RWPE1 (cell line): Measurements from ENCODE around the gene RALA.

ENCODE experiments used
- CTCF ChIA-PET: fragments of 350-600 bp; sonication (Branson Sonifier 250); formaldehyde crosslinking; extraction: SDS; loops from one replicate; lab custom pipeline; 2021; lab: Yijun Ruan, JAX
- POLR2A ChIA-PET: fragments of 400-600 bp; formaldehyde crosslinking; extraction: SDS; loops from one replicate; lab custom pipeline; 2020; ENCODE audit warnings: antibody characterized with exemption; ENCODE audit not compliant: low non-redundant PET; lab: Yijun Ruan, JAX
- DNase-seq: peaks from one replicate; pipeline ENCODE4 v3.0.0; 2012; ENCODE audit warnings: low spot score
- H3K27ac ChIP-seq: fragments of 450-650 bp; 2 replicates; pipeline ENCODE4 v1.5.1; 2017
- TF ChIP-seq, protein P1 (sequence below): fragments of 450-650 bp; conservative IDR thresholded peaks from 2 replicates; pipeline ENCODE4 v1.5.1; 2017; ENCODE audit warnings: low read depth, mild to moderate bottlenecking

The RALA gene

GRCh38 chr7:39603924-39604323, 19.4 kb upstream of the RALA start:
- H3K27ac ChIP-seq, result no peak overlapping the region
- TF ChIP-seq, protein P1, sequence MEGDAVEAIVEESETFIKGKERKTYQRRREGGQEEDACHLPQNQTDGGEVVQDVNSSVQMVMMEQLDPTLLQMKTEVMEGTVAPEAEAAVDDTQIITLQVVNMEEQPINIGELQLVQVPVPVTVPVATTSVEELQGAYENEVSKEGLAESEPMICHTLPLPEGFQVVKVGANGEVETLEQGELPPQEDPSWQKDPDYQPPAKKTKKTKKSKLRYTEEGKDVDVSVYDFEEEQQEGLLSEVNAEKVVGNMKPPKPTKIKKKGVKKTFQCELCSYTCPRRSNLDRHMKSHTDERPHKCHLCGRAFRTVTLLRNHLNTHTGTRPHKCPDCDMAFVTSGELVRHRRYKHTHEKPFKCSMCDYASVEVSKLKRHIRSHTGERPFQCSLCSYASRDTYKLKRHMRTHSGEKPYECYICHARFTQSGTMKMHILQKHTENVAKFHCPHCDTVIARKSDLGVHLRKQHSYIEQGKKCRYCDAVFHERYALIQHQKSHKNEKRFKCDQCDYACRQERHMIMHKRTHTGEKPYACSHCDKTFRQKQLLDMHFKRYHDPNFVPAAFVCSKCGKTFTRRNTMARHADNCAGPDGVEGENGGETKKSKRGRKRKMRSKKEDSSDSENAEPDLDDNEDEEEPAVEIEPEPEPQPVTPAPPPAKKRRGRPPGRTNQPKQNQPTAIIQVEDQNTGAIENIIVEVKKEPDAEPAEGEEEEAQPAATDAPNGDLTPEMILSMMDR, result no peak
- ChIA-PET CTCF (interaction anchor here (0.6 kb wide), 1 partner anchor 60 kb away, joined by 3 read pairs; no protein-coding TSS in a partner anchor), POLR2A (no interaction called here)
- no peak for DNase-seq

- no peak for DNase-seq
- no peak overlapping the region for H3K27ac ChIP-seq
- ChIA-PET CTCF (interaction anchor here (0.6 to 0.8 kb wide), 3 partner anchors 17 to 291 kb away, joined by 3 to 4 read pairs (median 3); no protein-coding TSS in a partner anchor), POLR2A (interaction anchor here (0.6 to 0.8 kb wide), 2 partner anchors 13 to 17 kb away, joined by 3 read pairs; no protein-coding TSS in a partner anchor)
- TF ChIP-seq, protein P1, result no peak
These were observed 18.3 kb upstream of the RALA start for GRCh38 chr7:39605087-39605486.

GRCh38 chr7:39606352-39606751, 17.0 kb upstream of the RALA start:
- no peak overlapping the region for H3K27ac ChIP-seq
- ChIA-PET CTCF (no interaction called here), POLR2A (no interaction called here)
- TF ChIP-seq, protein P1, result no peak
- no peak for DNase-seq

- CTCF ChIA-PET, result no interaction called here
- H3K27ac ChIP-seq, result no peak overlapping the region
- TF ChIP-seq, protein P1, result no peak
- DNase-seq, result no peak
- POLR2A ChIA-PET, result no interaction called here
These were observed 16.4 kb upstream of the RALA start for GRCh38 chr7:39606941-39607340.

GRCh38 chr7:39607865-39608264, 15.5 kb upstream of the RALA start:
- no peak overlapping the region for H3K27ac ChIP-seq
- DNase-seq, result no peak
- ChIA-PET CTCF (no interaction called here), POLR2A (no interaction called here)
- TF ChIP-seq, protein P1, result no peak

GRCh38 chr7:39608278-39608677, 15.1 kb upstream of the RALA start:
- ChIA-PET POLR2A (no interaction called here), CTCF (interaction anchor here (0.6 kb wide), 1 partner anchor 114 kb away, joined by 3 read pairs; no protein-coding TSS in a partner anchor)
- H3K27ac ChIP-seq, result no peak overlapping the region
- no peak for DNase-seq
- TF ChIP-seq, protein P1, result no peak
